Left colon (tissue), 2 donors: ENCODE data around the gene CREBL2. TPM values are rescaled to one million over a fixed set of nuclear protein-coding genes. Genes with fewer than 3 reads are reported as not detected.
"Not testable (repeated sequence)": the region's sequence is repeated elsewhere in the genome, so short reads cannot be mapped to it uniquely, and the experiment has no call there.

Source experiments
- ATAC-seq: fragments of 200-7000 bp; cut with Tn5 transposase; one replicate; pipeline ENCODE4 v1.9.1; 2020; ENCODE audit warnings: mild to moderate bottlenecking, moderate library complexity
- DNase-seq, 2 donors: peaks; one replicate each; pipeline ENCODE4 v3.0.0-alpha.2; 2020
- intact Hi-C, 2 donors: fragments of 100-400 bp; cut with DNase I in 1 of 2; cut with micrococcal nuclease in 1 of 2; formaldehyde crosslinking; loops; one replicate each; pipeline versions ENCODE4 v1.11.2 to v1.14.0; 2022; cut with DNase I, micrococcal nuclease
- long read RNA-seq: library from polyadenylated mRNA; unstranded; transcript quantifications from one replicate; pipeline ENCODE4 v2.0.0, GENCODE V29; 2021
- total RNA-seq, 2 donors: library from RNA; stranded (reverse); fragmentation: NEBNext Ultra II Directional; extraction: Animal tissue kit (Norgen Biotek cat#: 25700); gene quantifications; one replicate each; pipeline ENCODE4 v1.2.1, GENCODE V29; 2021
- donor health status: DM: no; HTN: no; CAD: no.
- donor health status: DM: yes; HTN: yes; CAD: no.

CREBL2 gene
- total RNA-seq: 10 to 100 TPM; 25.6 to 28.1 TPM
- long read RNA-seq, transcript CREBL2-201 (4 exons, 3,754 nt): major isoform, 35 of 41 reads
- long read RNA-seq, partial matches to known transcripts: 6 of 41 reads
- long read RNA-seq, other reads (novel, unspliced or antisense): 0 of 41 reads

DNA sequence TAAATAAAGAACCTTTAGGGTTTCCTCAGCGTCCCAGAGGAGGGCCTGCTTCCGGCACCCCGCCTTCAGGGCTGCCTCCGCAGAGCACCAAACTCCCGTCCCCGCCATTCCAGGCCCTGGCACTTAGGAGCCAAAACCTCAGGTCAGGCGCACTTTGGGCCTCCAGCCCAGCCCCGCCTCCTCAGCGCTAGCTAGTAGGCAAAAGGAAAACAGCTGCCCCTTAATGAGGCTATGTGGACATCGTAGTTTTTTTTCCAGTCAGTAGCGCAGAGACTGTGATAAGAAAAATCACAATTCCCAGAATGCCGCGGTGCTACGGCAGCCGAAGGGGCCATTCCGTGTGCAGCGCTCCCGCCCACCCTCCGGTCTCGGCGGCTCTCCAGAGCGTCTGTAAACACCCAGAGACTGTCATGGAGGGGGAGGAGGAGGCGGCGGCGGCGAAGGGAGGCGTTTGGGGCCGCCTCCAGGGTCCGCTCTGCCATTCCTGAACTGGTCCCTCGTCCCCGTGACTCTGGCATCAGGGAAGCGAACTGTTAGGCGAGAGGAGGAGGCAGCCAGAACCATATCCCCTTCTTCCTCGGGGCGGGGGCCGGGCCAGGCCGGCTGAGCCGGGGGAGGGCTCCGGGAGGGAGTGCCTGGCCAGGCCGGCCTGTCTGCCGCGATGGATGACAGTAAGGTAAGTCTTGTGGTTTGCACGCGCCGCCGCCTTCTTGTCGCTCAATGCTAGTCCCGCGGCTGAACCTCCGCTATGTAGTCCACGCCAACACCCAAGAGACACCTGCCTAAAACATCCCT is at the start of gene CREBL2:
CREBL2 (plus strand) TSS at position 365 of the 795 bp plus-strand sequence; CDS start at position 662, 297 bp downstream.
- intact Hi-C loops: no loop called here
- ATAC-seq: peak; percentile 94
- DNase-seq: peak; percentile 93 to 95

DNA sequence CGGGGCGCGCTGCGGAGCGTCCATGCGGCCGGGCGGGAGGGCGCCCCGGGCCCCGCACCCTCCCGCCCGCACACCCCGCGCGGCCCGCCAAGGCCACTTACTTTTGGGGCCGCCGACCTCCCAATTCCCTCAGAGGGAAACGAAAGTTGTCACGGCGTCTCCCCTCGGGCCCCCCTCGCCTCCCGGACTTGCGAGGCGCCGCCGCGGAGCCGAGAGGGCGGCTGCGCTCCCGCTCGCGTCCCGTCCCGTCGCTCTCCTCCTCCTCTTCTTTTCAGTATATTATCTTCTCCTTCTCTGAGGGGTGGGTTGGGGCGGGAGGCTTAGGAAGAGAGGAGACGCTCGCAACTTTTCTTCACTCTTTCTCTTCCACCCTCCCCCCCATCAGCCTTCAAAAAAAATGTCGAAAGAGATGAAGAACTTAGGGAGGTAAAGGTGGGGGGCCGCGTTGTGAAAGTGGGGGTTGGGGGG is 49.6 kb upstream of the CREBL2 start:
- DNase-seq (peak in 1 of 2 donors; percentile 44), ATAC-seq (peak; percentile 4)
- intact Hi-C loops: loop anchor here in 1 of 2 donors (10.0 kb wide), 1 partner anchor 187 kb away; no protein-coding TSS in a partner anchor

GRCh38 chr12:12562585-12563261 is 49.0 kb upstream of the CREBL2 start, which contains the start of gene DUSP16:
Gene DUSP16, minus strand, starts transcription at chr12:12562863. Its CDS starts 41,765 bp downstream, at chr12:12521098.
- intact Hi-C loops: loop anchor here in 1 of 2 donors (10.0 kb wide), 1 partner anchor 188 kb away; no protein-coding TSS in a partner anchor
- DNase-seq (peak; percentile 91 to 92), ATAC-seq (peak; percentile 83)

DNA sequence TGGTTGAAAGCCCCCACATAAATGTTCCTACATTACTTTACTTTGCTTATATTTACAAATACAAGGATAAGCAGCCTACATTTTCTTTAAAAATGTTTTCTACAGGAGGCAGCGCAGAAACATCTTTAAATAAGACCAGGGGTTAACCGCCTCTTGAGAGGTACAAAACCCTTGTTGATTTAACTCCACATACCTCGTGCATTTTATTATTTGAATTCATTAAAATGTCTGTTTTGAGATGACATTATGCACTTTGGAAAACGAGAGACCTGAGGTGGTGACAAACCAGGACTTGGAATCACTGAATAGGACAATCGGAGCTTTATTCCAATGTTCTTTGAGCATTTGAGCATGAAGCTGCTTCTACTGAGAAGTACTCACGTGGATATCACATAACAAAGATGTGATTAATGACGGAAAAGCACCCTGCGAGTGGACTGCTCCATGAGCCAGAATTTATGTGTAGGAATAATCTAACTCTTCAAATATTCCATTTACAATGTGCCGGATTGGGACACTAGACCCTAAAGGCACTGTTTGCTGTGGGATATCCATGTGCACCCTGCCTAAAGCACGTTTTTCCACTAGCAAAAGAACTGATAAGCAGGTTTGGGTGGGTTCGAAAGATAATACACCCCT is 48.3 kb upstream of the CREBL2 start:
- DNase-seq (no peak), ATAC-seq (no peak)
- intact Hi-C loops: loop anchor here in 1 of 2 donors (10.0 kb wide), 1 partner anchor 189 kb away; no protein-coding TSS in a partner anchor

- intact Hi-C loops: loop anchor here in 1 of 2 donors (10.0 kb wide), 1 partner anchor 190 kb away; no protein-coding TSS in a partner anchor
- DNase-seq (no peak), ATAC-seq (no peak)
Observed at GRCh38 chr12:12564911-12565310, 46.8 kb upstream of the CREBL2 start.

DNA sequence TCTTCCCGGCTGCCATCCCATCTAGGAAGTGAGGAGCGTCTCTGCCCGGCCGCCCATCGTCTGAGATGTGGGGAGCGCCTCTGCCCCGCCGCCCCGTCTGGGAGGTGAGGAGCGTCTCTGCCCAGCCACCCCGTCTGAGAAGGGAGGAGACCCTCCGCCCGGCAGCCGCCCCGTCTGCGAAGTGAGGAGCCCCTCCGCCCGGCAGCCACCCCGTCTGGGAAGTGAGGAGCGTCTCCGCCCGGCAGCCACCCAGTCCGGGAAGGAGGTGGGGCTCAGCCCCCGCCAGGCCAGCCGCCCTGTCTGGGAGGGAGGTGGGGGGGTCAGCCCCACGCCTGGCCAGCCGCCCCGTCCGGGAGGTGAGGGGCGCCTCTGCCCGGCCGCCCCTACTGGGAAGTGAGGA is 45.7 kb upstream of the CREBL2 start:
- not testable (repeated sequence) for ATAC-seq, DNase-seq
- intact Hi-C loops: loop anchor here in 1 of 2 donors (10.0 kb wide), 1 partner anchor 191 kb away; no protein-coding TSS in a partner anchor

GRCh38 chr12:12572659-12573058 is 39.0 kb upstream of the CREBL2 start:
- intact Hi-C loops: no loop called here
- ATAC-seq (no peak), DNase-seq (no peak)

DNA sequence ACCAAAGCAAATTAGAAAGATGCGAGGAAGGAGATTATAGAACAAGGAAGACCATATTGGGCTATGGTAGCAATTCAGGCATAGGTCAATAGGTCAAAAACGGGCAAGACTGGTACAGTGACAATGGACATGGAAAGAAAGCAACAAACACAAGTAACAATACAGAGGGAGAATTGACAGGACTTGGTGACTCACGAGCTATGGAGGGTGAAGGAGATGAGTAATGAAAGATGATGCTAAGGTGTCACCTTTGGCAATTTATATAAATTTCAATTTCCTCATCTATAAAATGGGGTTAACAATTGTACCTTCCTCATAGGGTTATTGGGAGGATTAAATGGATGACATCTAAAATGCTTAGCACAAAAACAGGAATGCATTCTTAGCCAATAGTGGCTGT is 33.9 kb upstream of the CREBL2 start:
- no peak for ATAC-seq
- intact Hi-C loops: no loop called here

DNA sequence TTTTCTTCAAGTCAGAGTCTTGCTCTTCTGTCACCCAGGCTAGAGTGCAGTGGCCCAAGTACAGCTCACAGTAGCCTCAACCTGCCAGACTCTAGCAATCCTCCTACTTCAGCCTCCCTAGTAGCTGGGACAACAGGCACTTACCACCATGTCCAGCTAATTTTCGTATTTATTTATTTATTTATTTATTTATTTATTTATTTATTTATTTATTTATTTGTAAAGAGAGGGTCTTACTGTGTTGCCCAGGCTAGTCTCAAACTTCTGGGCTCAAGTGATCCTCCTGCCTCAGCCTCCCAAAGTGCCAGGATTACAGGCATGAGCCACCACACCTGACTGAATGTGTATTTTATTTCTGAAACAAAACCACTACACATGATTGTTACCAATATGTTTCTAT is 31.0 kb upstream of the CREBL2 start:
- intact Hi-C loops, ATAC-seq, DNase-seq: not testable (repeated sequence)

More for the DNA sequence above, 33.9 kb upstream of the CREBL2 start:
- no peak for DNase-seq

- intact Hi-C loops: no loop called here
- DNase-seq (no peak), ATAC-seq (peak; percentile 59)
Observed at GRCh38 chr12:12582193-12582881, 29.3 kb upstream of the CREBL2 start.

GRCh38 chr12:12582895-12583303 is 28.8 kb upstream of the CREBL2 start:
- ATAC-seq: peak; percentile 70
- no peak for DNase-seq
- intact Hi-C loops: no loop called here

GRCh38 chr12:12583510-12584178 is 28.0 kb upstream of the CREBL2 start:
- intact Hi-C loops: no loop called here
- ATAC-seq (no peak), DNase-seq (no peak)

- no peak for ATAC-seq
- no peak for DNase-seq
- intact Hi-C loops: no loop called here
Observed at GRCh38 chr12:12585115-12585863, 26.4 kb upstream of the CREBL2 start.

DNA sequence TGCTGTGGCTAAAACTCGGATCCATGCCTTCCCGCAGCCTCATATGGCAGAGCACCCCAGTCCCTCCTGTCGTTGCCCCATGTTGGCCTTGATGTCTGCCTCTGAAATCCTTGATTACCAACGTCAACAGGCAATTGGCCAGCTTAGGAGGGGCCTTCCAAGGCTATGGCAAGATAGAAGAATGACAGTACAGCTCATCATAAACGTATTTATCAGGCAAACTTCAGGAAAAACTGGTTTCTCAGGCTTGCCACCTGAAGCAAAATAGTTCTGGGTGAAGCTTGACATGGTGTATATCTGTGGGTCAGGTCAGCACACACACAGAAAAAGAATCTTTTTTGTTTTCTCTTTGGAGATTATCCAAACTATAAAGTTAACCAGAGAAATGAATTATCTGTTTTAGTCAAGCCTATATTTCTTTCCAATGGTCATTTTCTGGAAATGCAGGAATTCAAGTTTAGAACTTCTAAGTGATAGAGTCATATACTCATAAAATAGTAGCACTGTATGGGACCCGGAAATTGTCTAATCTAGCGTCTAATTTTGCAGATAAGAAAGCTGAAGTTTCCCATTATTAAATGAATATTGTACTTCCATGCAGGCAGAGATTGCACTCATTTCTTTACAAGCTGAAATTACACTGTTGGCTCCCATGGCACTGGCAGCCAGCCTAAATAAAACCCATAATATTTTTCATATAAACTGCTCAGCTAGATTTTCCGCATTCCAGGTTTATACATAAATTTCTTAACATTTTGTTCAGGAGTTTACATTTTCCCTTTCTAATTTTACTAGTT is 24.6 kb upstream of the CREBL2 start:
- ATAC-seq: peak; percentile 67
- intact Hi-C loops: no loop called here
- peak; percentile 36 to 62 for DNase-seq

DNA sequence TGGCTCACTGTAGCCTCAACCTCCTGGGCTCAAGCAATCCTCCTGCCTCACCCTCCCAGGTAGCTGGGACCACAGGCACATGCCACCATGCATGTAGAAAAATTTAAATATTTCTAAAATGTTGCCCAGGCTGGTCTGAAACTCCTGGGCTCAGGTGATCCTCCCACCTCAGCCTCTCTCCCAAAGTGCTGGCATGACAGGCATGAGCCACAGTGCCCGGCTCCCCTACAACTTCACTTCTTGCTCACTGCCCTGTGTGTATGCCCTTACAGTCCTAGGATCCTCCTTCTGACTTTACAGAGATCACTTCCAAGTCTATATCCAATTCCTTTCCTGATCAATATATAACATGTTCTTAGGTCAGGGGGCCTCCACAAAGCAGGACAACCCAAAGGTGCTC is 23.8 kb upstream of the CREBL2 start:
- DNase-seq: no peak
- intact Hi-C loops: no loop called here
- ATAC-seq: peak; percentile 7

DNA sequence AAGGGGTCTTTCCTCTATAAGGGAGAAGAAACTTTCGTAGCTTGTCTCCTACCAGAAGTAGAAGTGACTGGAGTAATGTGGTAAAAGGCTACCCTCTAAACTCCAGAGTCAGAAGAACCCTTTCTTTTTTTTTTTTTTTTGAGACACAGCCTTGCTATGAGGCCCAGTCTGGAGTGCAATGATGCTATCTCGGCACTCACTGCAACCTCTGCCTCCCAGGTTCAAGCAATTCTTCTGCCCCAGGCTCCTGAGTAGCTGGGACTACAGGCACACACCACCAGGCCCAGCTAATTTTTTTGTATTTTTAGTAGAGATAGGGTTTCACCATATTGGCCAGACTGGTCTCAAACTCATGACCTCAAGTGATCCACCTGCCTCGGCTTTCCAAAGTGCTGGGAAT is 23.2 kb upstream of the CREBL2 start:
- DNase-seq, intact Hi-C loops, ATAC-seq: not testable (repeated sequence)
